ENCODE results near the gene TMEM134.

Gene TMEM134

GRCh38 chr11:67420646-67421429 lies 48.2 kb downstream of the TMEM134 start:
- DNase-seq: peak; percentile 90

GRCh38 chr11:67420147-67420645 lies 48.9 kb downstream of the TMEM134 start:
- no peak for DNase-seq

DNA sequence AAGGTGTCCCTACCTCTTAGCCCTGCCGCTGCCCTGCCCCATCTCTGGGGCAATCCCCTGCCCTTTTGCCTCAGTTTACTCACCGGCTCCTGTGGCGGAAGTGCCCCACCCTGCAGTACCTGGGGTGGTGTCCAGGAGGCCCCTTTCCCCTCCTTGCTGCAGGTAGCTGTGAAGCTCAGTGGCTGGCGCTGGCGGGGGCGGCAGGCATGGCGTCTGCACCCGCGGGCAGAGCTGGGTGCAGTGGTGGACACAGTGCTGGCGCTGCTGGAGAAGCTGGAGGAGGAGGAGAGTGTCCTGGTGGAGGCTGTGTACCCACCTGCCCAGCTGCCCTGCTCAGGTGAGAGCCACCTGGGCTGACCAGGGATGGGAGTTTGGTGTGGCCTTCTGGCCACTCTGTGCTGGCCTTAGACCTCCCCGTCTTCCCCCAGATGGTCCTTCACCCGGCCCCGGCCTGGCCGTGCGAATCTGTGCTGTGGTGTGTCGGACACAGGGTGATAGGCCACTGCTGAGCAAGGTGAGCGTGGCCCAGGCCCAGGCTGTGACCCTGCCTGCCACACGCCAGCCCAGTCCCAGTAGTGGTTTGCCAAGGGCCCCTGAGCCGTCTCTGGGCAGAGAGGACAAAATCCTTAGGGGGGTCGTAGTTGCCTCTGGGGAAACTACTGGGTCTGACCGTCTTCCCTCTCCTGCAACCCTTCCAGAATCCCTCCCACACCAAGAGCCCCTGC lies 49.6 kb downstream of the TMEM134 start:
- DNase-seq: no peak

DNA sequence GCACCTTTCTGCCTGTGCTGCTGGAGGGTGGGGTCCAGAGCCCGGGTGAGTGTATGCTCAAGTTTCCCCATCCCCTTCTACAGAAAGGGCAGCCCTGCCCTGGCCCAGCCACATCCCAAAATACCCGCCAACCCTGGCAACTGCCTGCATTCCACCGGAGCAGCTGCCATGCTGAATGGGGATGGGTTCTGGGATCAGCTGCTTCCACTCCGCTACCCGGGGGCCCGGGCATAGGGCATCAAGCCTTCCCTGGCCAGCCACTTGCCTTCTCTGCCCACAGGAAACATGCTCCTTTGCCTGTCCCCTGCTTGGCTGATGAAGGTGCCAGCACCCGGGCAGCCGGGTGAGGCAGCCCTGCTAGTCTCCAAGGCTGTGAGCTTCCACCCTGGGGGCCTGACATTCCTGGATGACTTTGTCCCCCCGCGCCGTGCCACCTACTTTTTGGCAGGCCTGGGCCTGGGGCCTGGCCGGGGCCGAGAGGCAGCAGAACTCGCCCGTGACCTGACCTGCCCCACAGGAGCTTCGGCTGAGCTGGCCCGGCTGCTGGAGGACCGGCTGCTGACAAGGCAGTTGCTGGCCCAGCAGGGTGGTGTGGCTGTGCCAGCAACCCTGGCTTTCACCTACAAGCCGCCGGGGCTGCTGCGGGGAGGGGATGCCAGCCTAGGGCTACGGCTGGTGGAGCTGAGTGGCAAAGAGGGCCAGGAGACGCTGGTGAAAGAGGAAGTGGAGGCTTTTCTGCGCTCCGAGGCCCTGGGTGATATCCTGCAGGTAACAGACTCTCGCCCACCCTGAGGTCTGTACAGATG lies 50.4 kb downstream of the TMEM134 start:
- no peak for DNase-seq

GRCh38 chr11:67417425-67417824 lies 51.6 kb downstream of the TMEM134 start:
- no peak for DNase-seq

GRCh38 chr11:67416416-67417335 lies 52.4 kb downstream of the TMEM134 start:
- no peak for DNase-seq

- DNase-seq: no peak
Measured at GRCh38 chr11:67415501-67416304, 53.3 kb downstream of the TMEM134 start, which contains the start of gene CARNS1. CARNS1 (plus strand) TSS chr11:67415678; CDS start chr11:67416200, 522 bp downstream.

DNA sequence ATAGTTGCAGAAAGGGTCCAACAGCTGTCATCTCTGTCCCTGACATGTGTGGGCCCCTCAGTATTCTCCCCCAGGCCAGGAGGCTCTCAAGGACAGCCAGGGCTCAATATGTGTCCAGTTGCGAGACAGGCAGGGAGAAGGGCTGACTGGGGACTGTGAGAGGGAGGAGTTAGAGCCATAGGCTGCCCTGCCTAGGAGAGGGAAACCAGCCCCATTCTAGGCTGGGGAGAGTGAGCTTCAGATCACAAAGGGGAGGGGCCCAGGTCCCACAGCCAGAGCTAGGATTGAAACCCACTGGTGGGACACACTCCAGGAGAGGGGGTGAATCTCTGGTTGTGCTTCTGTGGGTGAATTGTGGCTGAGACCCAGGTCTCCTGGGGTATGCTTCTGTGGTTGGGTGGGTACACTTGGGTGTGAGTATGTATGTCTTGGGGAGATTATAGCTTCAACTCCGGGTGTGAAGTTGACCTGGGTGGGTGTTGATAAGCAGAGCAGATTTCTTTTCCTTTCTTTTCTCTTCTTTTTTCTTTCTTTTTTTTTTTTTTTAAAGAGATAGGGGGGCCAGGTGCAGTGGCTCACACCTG lies 55.7 kb downstream of the TMEM134 start:
- no peak for DNase-seq

GRCh38 chr11:67412495-67413179 lies 56.4 kb downstream of the TMEM134 start:
- no peak for DNase-seq

GRCh38 chr11:67411785-67412152 lies 57.3 kb downstream of the TMEM134 start:
- no peak for DNase-seq
